ENCODE measurements around the gene LRRTM3.

Gene LRRTM3

DNA sequence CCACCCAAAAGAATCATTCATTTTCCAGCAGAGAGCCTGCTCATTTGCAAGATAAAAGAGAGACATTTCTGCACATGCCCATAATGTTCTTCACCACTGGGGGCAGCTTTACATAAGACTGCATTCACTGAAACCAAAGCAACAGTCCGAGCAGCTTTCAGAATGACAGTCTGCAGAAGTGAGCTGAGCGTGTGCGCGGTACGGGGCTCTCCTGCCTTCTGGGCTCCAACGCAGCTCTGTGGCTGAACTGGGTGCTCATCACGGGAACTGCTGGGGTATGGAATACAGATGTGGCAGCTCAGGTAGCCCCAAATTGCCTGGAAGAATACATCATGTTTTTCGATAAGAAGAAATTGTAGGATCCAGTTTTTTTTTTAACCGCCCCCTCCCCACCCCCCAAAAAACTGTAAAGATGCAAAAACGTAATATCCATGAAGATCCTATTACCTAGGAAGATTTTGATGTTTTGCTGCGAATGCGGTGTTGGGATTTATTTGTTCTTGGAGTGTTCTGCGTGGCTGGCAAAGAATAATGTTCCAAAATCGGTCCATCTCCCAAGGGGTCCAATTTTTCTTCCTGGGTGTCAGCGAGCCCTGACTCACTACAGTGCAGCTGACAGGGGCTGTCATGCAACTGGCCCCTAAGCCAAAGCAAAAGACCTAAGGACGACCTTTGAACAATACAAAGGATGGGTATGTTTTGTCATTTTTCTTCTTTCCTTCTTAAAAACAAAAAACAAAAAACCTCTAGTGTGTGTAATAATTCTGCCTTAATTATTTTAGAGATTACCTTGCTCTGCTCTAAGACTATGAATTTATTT, at the start of gene LRRTM3:
LRRTM3 (plus strand) TSS at position 141 of the 820 bp plus-strand sequence.
- DNase-seq (ENCODE audit: low read depth): no peak

DNA sequence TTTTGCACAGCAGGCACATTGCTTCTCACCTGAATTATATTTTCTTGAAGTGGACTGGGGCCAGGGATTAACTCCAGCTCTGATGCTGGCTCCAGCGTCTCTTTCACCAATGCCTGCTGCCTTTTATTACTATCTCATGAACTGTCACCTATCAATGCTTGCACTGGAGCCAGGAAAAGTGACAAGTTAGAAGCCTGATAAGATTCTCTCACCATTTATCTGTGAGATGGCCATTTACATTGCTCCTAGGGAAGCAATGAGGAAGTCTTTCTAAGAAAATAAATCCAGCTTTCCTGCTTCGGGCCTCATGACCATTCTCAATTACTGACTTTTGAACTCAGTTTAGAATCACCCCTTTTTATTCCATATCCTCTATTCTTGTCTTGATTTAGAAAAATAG, 48.5 kb upstream of the LRRTM3 start:
- DNase-seq (ENCODE audit: low read depth): no peak

DNA sequence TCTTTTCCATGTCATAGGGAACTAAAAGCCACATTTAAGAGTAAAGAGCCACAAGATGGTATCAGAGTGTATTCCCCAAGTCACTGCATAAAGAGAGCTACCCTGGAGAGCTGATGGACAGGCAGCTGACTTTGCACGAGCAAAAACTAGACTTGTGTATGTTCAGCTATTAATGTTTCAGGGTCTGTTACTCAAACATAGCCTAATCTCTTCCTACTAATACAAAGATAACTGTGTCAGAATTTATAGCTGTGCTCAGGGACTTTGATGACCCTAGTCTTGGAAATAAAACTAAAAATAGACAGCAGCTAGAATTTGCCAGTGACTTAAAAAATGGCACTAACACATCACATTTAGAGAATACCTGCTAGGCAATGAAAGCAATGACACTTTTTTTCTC, 45.5 kb upstream of the LRRTM3 start:
- no peak for DNase-seq (ENCODE audit: low read depth)

DNA sequence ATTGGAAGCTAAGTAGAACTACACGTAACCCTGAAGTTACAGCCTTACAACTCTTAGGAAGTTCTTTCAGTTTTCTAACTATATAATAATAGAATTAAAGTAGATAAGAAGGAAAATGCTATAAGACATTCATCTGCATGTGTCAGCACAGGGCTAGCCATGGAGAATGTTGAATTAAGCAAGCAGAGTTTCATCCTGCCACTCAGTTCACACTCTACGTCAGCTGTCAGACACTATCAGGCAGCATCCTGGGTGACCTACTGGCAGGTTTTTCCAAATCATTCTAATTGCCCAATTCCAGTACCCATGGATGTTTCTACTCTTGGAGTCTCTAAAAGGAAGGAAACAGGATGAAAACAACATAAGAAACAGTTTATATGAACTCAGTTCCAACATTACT, 45.0 kb upstream of the LRRTM3 start:
- no peak for DNase-seq (ENCODE audit: low read depth)

DNA sequence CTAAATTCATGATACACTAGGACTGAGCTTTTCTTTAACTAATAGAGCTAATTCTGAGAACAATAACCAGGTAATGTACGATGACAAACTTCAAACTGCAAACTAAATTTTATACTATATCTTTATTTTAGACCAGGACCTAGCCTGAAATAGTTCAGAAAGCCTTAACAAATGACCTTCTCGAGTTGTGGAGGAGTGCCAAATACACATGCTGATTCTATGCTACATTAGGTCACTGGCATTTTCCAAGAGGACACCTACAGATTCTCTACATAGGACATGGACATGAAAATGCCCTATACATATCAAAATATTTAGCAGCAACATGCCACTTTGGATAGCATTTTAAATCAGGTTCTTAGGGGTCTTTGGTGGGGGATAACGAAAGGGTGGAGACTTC, 44.0 kb upstream of the LRRTM3 start:
- no peak for DNase-seq (ENCODE audit: low read depth)

DNA sequence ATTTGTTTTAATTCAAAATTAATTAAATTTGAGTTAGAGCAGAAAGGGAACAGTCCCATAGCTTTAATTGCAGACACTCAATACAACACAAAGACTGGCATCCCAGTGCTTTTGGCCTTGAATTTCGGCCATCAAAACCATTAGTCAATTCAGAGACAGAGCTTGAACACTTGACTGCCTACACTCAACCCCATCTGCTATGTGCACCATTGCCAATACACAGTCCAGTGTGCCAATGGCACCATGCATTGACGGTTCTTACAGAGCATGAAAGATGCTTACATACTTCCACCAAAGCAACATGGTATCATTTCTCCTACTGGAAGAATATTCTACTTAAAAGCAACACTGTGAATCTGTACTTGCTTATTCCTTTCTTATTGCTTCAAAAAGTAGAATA, 43.6 kb upstream of the LRRTM3 start:
- no peak for DNase-seq (ENCODE audit: low read depth)

DNA sequence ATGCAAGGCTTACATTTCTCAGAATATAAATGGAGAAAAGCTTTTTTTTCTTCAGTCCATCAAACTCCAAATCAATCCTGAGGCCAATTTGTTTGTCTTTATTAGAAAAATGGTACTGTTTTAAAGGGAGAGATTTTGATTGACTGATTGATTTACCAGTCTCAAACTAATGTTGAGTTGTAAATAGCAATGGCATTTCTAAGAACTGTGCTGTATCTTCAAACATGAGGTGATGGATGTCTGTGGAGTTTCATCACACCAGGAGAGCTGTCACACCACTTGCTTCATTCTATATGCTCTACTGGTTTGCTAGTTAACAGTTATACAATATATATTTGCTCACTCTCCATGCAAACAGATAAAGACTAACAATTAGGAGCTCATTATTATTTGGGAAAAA, 39.0 kb upstream of the LRRTM3 start:
- no peak for DNase-seq (ENCODE audit: low read depth)

DNA sequence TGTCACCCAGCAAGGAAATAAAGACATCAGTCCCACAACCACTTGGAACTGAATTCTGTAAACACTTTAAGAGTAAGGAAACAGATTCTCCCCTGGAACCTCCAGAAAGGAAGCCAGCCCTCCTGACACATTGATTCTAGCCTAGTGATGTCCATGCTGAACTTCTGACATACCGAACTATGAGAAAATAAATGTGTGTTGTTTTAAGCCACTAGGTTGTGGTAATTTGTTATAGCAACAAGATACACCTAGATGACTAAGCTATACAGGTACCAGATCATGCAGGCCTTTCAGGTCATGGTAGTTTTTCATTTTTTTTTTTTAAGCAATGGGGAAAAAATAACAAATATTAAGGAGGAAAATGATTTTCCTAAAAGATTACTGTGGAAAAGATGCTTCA, 37.6 kb upstream of the LRRTM3 start:
- no peak for DNase-seq (ENCODE audit: low read depth)

DNA sequence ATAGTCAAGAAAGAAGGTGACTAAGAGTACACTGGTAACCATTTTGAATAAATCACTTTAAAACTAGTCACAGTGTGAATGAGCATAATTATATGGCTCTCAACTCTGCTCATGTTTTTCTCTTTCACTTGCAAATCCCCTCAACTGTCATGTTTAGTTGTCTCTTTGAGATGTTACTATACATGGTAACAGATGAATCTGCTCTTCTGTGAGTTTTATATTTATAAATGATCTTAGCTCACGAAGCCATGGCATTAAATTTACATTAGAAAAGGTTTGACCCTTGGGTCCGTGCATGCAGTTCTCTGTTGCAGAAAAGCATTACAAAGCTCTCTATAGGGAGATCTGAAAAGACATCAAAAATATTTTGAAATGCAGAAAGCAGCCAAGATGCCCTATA, 33.0 kb upstream of the LRRTM3 start:
- no peak for DNase-seq (ENCODE audit: low read depth)

DNA sequence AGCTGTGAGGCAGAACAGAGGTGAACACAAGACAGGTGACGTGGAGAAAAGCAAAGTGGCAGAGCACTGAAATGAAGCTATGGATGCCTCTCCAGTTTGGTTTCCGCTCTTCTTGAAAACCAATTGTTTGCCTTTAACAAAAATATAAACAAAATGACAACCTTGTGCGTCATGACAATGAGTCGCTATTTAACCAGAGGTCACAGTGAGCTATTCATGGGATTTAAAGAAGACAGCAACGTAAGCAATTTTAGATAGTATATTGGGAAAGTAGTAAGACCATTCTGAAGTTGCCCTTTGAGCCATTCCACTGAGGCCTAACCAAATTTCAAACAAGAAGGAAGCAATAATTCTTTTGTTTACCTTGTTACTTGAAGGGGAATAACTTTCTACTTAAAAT, 15.2 kb upstream of the LRRTM3 start:
- DNase-seq (ENCODE audit: low read depth): no peak

DNA sequence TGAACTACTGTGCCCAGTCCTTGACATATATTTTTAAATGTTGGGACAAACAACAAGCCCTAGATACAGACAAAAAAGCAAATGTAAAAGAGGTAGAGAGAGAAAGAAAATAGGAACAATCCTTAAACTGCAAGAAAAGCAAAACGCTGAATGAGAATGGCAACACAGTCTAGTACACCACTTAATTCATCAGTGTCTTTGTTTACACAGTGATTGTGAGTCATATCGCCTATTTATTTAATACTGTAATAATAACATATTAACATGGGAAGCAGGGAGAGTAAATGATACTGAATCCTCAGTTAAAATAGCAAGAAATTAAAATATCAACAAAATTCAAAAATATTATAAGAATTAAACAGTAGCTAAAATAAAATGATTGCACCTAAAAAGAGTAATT, 9.8 kb upstream of the LRRTM3 start:
- DNase-seq (ENCODE audit: low read depth): no peak

DNA sequence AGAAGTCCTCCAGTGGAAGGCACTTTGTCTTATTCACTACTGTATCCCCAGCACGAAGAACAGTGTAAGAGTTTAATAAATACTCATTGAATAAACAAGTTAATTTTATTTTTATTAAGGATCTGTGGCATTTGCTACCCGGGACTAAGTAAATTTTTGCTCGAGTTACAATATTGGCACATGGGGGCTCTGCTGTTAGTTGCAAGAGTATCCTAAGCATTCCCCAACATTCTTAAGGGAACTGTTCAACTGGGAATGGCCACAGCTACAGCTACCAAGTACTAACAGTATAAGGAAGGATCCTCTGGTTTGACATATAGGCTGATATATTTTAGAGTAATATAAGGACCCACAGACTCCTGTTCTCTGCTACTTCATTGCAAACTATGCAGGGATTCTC, 8.7 kb upstream of the LRRTM3 start:
- no peak for DNase-seq (ENCODE audit: low read depth)

DNA sequence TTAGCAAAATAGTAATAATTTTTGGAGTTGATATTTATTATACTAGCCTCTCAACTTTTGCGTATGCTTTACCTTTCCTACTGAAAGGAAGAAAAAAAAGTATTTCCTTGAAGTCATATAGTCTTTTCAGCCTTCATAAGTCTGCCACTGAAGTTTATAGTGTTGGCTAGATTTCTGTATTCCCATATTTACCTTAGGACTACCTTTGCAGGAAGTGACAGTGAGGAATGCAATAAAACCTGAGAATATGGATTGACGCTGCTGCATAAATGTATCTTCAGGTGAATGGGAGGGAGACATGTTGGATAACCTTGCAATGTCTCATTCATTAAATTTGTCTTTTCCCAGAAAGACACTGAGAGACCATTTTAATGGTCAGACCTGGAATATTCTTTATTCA, 6.6 kb upstream of the LRRTM3 start:
- no peak for DNase-seq (ENCODE audit: low read depth)

DNA sequence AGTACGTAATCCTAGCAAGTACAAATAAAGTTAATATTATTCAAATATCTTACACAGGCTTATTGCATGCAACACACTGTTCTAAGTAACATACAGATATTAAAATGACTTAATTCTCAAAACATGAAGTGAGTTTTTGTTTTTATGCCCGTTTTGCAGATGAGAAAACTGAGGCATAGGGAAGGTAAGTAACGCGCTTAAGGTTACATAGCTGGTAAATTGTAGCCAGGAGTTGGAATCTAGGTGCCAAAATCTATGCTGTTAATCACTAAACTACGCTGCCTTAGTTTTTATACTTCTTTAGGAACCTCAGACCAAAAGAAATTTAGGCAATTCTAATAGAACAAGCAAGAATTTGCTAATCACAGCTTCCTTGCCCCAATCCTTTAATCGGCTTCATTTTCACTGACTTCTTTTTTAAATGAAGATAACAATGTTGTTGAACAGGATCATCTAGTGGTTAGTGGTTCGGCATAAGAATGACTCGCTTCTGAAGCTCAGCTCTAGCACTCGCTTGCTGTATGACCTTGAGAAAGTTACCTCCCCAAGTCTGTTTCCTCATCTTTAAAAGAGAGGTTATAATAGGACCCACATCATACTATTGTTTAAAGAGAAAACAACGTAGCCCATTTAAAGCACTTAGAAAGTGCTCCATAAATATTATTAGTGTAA, 1.0 kb upstream of the LRRTM3 start:
- DNase-seq (ENCODE audit: low read depth): no peak

DNA sequence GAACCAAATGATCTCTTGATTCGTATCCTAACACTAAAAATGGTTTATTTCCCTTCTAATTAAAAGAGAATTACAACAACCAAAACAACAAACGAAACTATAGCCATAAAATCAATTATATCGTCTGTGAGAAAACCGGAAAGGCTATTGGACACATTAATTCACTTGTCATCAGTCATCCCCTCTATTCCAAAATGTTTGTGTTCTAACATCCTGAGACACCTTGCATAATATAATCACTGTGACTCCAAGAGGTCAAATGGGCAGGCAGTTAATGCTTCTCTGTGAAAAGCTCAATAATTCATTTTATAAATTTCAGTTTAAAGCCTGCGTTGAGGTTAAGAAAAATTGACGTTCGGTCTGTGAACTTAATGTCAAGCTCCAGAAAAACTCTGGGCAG, 463 bp upstream of the LRRTM3 start:
- no peak for DNase-seq (ENCODE audit: low read depth)

DNA sequence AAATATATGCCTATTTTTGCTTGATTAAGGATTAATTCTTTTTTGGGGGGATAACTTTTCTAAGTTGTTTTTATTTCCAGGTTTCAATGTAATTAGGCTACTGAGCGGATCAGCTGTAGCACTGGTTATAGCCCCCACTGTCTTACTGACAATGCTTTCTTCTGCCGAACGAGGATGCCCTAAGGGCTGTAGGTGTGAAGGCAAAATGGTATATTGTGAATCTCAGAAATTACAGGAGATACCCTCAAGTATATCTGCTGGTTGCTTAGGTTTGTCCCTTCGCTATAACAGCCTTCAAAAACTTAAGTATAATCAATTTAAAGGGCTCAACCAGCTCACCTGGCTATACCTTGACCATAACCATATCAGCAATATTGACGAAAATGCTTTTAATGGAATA, 1.0 kb downstream of the LRRTM3 start:
- no peak for DNase-seq (ENCODE audit: low read depth)

DNA sequence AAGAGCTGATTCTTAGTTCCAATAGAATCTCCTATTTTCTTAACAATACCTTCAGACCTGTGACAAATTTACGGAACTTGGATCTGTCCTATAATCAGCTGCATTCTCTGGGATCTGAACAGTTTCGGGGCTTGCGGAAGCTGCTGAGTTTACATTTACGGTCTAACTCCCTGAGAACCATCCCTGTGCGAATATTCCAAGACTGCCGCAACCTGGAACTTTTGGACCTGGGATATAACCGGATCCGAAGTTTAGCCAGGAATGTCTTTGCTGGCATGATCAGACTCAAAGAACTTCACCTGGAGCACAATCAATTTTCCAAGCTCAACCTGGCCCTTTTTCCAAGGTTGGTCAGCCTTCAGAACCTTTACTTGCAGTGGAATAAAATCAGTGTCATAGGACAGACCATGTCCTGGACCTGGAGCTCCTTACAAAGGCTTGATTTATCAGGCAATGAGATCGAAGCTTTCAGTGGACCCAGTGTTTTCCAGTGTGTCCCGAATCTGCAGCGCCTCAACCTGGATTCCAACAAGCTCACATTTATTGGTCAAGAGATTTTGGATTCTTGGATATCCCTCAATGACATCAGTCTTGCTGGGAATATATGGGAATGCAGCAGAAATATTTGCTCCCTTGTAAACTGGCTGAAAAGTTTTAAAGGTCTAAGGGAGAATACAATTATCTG, 1.6 kb downstream of the LRRTM3 start:
- no peak for DNase-seq (ENCODE audit: low read depth)

DNA sequence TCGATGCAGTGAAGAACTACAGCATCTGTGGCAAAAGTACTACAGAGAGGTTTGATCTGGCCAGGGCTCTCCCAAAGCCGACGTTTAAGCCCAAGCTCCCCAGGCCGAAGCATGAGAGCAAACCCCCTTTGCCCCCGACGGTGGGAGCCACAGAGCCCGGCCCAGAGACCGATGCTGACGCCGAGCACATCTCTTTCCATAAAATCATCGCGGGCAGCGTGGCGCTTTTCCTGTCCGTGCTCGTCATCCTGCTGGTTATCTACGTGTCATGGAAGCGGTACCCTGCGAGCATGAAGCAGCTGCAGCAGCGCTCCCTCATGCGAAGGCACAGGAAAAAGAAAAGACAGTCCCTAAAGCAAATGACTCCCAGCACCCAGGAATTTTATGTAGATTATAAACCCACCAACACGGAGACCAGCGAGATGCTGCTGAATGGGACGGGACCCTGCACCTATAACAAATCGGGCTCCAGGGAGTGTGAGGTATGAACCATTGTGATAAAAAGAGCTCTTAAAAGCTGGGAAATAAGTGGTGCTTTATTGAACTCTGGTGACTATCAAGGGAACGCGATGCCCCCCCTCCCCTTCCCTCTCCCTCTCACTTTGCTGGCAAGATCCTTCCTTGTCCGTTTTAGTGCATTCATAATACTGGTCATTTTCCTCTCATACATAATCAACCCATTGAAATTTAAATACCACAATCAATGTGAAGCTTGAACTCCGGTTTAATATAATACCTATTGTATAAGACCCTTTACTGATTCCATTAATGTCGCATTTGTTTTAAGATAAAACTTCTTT, 2.3 kb downstream of the LRRTM3 start:
- no peak for DNase-seq (ENCODE audit: low read depth)

DNA sequence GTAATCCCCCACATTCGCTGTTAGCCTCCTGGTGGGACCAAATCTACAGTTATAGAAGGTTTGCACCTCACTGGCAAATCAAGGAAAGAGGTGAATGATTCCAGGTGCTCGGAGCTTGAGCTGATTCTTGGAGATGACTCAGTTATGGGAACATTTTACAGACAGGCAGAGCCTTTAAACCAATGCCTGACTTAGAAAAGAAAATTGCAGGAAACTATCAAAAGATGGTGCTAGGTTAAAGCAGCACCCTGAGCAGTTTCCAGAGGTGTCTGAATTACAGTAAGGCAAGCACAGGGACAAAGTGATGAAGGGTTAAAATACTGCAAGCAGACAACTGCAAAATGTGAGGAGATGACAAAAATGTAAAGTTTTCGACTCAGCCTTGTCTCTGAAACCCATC, 2.9 kb downstream of the LRRTM3 start:
- DNase-seq (ENCODE audit: low read depth): no peak

DNA sequence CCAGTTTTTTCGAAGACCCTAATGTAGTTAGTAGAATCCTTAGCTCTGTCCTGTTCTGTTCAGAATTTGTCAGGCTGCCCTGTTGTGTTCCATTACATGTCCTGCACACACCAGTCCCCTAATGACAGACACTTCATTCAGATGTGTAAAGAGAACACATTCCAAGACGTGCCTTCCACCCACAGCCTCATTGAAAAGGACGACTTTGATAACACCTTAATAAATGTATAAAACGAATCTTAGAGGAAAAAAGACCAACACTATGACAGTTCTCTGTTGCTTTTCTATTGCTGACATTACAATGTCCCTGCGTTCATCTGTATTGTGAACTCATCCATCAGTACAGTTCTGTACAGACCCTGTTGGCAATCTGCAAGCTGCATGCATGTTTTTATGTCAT, 3.5 kb downstream of the LRRTM3 start:
- no peak for DNase-seq (ENCODE audit: low read depth)

DNA sequence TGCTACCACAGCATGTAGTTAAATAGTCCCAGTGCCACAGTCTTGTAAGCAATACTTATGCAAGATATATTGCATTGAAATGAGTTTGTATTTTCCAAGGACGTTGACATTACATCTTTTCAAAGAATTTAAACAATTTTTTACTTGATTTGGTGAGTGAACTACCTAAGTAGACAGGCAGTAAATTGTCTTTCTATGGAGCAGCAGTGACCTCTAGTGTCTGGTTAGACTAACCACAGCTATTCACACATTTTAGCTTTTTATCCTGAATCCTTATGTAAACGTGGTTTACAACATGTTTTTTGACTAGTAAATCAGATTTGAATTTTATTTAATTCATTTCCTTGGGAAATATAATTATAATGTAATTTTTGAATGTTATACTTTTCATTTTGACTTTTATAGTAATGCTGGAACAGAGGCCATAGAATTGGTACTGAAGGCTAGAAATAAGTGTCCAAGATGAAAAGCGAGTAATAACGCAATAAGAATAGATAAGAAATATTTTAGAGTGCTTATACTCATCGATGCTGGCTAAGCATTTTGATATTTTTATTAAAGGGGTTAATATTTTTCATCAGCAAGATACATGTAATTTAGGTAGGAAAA, 5.6 kb downstream of the LRRTM3 start:
- no peak for DNase-seq (ENCODE audit: low read depth)

DNA sequence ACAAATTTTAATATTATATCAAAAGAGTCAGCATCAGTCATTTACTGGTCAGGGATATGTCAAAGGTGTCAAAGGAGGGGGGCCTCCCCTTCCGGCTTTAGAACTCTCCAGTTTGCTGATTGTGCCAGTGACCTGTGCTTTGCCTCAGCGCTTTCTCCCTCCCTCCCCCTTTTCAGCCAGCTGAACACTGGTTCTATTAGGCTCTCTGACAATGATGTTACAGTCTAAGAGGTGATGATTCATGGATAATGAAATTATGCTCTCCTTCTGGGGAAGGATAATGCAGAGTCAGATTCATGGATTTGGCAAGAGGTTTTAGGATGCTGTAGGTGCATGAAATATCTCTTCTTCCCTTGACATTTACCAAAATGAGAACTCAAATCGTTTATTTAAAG, 6.1 kb downstream of the LRRTM3 start:
- DNase-seq (ENCODE audit: low read depth): no peak
